Testis (tissue), 2 donors: ENCODE data around the gene CNGA3.
"Not testable (repeated sequence)": the region's sequence is repeated elsewhere in the genome, so short reads cannot be mapped to it uniquely, and the experiment has no call there.

ENCODE experiments used
- POLR2A ChIP-seq: fragments of 450-650 bp; IDR thresholded peaks from one replicate; pipeline ENCODE4 v1.6.1; 2017; ENCODE audit warnings: antibody characterized with exemption, mild to moderate bottlenecking, moderate library complexity
- TF ChIP-seq, protein P1 (sequence below), 3 experiments: fragments of 450-650 bp in 2 of 3; fragments of 200-600 bp in 1 of 3; sonication (generic) in 1 of 3; IDR thresholded peaks; one replicate each; pipeline ENCODE4 v1.5.1; 2016 to 2019; ENCODE audit warnings: antibody characterized with exemption in 3 of 3, mild to moderate bottlenecking in 2 of 3, moderate library complexity in 1 of 3

- TF ChIP-seq, protein P1, sequence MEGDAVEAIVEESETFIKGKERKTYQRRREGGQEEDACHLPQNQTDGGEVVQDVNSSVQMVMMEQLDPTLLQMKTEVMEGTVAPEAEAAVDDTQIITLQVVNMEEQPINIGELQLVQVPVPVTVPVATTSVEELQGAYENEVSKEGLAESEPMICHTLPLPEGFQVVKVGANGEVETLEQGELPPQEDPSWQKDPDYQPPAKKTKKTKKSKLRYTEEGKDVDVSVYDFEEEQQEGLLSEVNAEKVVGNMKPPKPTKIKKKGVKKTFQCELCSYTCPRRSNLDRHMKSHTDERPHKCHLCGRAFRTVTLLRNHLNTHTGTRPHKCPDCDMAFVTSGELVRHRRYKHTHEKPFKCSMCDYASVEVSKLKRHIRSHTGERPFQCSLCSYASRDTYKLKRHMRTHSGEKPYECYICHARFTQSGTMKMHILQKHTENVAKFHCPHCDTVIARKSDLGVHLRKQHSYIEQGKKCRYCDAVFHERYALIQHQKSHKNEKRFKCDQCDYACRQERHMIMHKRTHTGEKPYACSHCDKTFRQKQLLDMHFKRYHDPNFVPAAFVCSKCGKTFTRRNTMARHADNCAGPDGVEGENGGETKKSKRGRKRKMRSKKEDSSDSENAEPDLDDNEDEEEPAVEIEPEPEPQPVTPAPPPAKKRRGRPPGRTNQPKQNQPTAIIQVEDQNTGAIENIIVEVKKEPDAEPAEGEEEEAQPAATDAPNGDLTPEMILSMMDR (IDR thresholded peaks at IDR 0.05) = not testable (repeated sequence)
- not testable (repeated sequence) for TF ChIP-seq POLR2A
These were observed 68.0 kb downstream of the CNGA3 start for GRCh38 chr2:98414246-98414645.
